Retinal pigment epithelial cell (primary cell): Measurements from ENCODE around the gene TTC31.

ENCODE experiments used
- DNase-seq: peaks from one replicate; pipeline ENCODE4 v3.0.0-alpha.2; 2010; ENCODE audit warnings: low read depth
- H3K4me3 ChIP-seq: 2 replicates; pipeline ENCODE4 v1.5.1; 2011; ENCODE audit warnings: mild to moderate bottlenecking, low read length, control low read depth, moderate library complexity
- CTCF ChIP-seq: conservative IDR thresholded peaks from 2 replicates; pipeline ENCODE4 v1.5.1; 2011; ENCODE audit warnings: low read depth, low read length, control low read depth, inconsistent platforms

TTC31 gene

GRCh38 chr2:74522516-74522915 is 39.6 kb downstream of the TTC31 start:
- DNase-seq = no peak
- H3K4me3 ChIP-seq = no peak overlapping the region
- TF ChIP-seq CTCF = no peak

GRCh38 chr2:74524005-74524404 is 41.1 kb downstream of the TTC31 start:
- no peak for TF ChIP-seq CTCF
- H3K4me3 ChIP-seq = no peak overlapping the region
- DNase-seq = no peak

GRCh38 chr2:74524955-74525716 is 42.3 kb downstream of the TTC31 start:
- TF ChIP-seq CTCF = no peak
- DNase-seq = no peak
- H3K4me3 ChIP-seq = no peak overlapping the region

- DNase-seq = no peak
- no peak within 1 kb of the TSS for H3K4me3 ChIP-seq
- TF ChIP-seq CTCF = no peak
Measured at GRCh38 chr2:74525717-74526648, 43.1 kb downstream of the TTC31 start, which contains the start of gene DQX1. Gene DQX1, minus strand, starts transcription at chr2:74526231. Its CDS starts 502 bp downstream, at chr2:74525729.

- TF ChIP-seq CTCF = no peak
- no peak overlapping the region for H3K4me3 ChIP-seq
- no peak for DNase-seq
Measured at GRCh38 chr2:74526649-74527230, 43.9 kb downstream of the TTC31 start.

GRCh38 chr2:74527741-74528140 is 44.9 kb downstream of the TTC31 start:
- no peak for DNase-seq
- no peak for TF ChIP-seq CTCF

More at GRCh38 chr2:74527741-74528140, 44.9 kb downstream of the TTC31 start:
- no peak overlapping the region for H3K4me3 ChIP-seq
